Hepatocyte (in vitro differentiated cells): ENCODE measurements around the gene ZNF684.

ENCODE experiments used
- CTCF ChIP-seq: fragments of 200-600 bp; sonication (generic); IDR thresholded peaks from 2 replicates; pipeline ENCODE4 v1.5.1; 2016; ENCODE audit warnings: antibody characterized with exemption, mild to moderate bottlenecking; ENCODE audit not compliant: poor library complexity
- EZH2 ChIP-seq: fragments of 200-600 bp; sonication (generic); IDR thresholded peaks from 2 replicates; pipeline ENCODE4 v1.6.1; 2016; ENCODE audit warnings: antibody characterized with exemption, mild to moderate bottlenecking, borderline replicate concordance

GRCh38 chr1:40531381-40532061, at the start of gene ZNF684:
- TF ChIP-seq CTCF (no peak), EZH2 (no peak)
